ENCODE results near the gene FRMD6. TPM values are rescaled to one million over a fixed set of nuclear protein-coding genes. Genes with fewer than 3 reads are reported as not detected.

FRMD6 gene
- total RNA-seq, 1 donor from 2014 or later: 10.0 TPM

GRCh38 chr14:51654533-51654845, 2.8 kb downstream of the FRMD6 start:
- intact Hi-C loops (cut with DNase I): no loop called here
- DNase-seq: no peak
- TF ChIP-seq CTCF (IDR thresholded peaks at IDR 0.05): no peak

DNA sequence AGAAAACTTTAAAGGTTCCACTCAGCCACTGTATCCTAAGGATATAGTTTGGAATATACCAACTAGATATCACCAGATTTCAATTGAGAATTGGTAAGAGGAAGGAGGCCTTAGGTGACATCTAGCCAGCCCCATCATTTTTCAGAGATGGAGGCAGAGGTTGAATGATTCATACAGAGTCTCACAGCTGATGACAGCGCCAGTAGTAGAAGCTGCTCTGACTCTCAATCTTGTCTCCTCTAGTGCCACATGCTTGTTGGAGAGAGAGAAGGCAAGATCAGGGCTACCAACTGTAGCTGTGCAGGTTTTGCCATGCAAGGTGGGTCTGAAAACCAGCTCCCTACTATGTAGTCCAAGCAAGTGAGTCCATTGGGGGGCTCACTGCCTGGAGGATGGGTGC, 6.1 kb downstream of the FRMD6 start:
- no peaks in the 10 kb centered on the region for H3K9me3 ChIP-seq
- no peaks in the 10 kb centered on the region for H3K27me3 ChIP-seq (ENCODE audit: low read depth)
- no peak for TF ChIP-seq CTCF (IDR thresholded peaks at IDR 0.05)
- DNase-seq (no peak), ATAC-seq (no peak)
- no peak overlapping the region for H3K4me3 ChIP-seq
- H3K27ac ChIP-seq: no peak overlapping the region
- H3K4me1 ChIP-seq: peaks cover 12% of the 10 kb centered on the region
- intact Hi-C loops (cut with DNase I): no loop called here
- H3K36me3 ChIP-seq: no peaks in the 10 kb centered on the region

More at GRCh38 chr14:51654533-51654845, 2.8 kb downstream of the FRMD6 start:
- no peaks in the 10 kb centered on the region for H3K9me3 ChIP-seq
- ATAC-seq: no peak
- no peaks in the 10 kb centered on the region for H3K36me3 ChIP-seq
- peaks cover 24% of the 10 kb centered on the region for H3K4me1 ChIP-seq
- H3K4me3 ChIP-seq: no peak overlapping the region
- H3K27ac ChIP-seq: no peak overlapping the region
- H3K27me3 ChIP-seq (ENCODE audit: low read depth): no peaks in the 10 kb centered on the region

- DNase-seq (no peak), ATAC-seq (no peak)
- Histone ChIP-seq H3K27me3 (ENCODE audit: low read depth) (no peaks in the 10 kb centered on the region), H3K4me3 (no peak overlapping the region), H3K9me3 (no peaks in the 10 kb centered on the region), H3K27ac (no peak overlapping the region), H3K4me1 (peaks cover 5% of the 10 kb centered on the region), H3K36me3 (no peaks in the 10 kb centered on the region)
- TF ChIP-seq CTCF (IDR thresholded peaks at IDR 0.05): no peak
- intact Hi-C loops (cut with DNase I): no loop called here
Observed at GRCh38 chr14:51658441-51659173, 6.9 kb downstream of the FRMD6 start.

DNA sequence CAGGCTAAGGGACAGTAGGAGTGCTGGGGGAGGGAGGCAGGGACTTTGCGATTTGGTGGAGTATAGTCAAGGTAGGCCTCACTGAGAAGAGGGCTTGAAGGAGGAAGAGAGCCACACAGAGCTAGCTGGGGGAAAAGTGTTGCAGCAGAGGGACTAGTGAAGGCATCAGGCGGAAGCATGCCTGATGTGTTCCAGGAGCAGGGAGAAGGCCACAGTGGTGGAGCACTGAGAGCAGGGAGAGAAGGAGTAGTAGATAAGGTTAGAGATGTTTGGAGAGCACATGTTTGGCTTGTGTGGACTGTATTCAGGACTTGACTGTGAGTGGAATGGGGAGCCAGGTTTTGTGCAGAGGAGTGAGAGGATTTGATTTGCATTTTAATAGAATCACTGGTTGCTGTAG, 9.0 kb downstream of the FRMD6 start:
- intact Hi-C loops (cut with DNase I): no loop called here
- no peak for ATAC-seq

DNA sequence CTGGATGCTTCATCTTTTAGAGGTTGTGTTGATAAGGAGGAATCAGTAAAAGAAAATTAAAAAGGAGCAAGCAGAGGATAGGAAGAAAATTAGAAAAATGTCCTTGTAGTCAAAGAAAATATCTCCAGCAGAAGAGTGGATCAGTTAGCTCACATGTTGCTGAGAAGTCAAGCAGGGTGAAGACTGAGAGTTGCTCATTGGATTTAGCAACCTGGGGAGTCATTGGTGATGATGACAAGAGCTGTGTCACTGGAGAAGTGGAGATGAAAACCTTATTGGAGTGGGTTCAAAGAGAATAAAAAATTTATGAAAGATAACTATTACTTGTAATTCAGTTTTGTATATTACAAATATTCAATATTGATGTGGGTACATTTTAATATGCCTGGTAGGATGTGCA, 9.8 kb downstream of the FRMD6 start:
- Histone ChIP-seq H3K4me3 (no peak overlapping the region), H3K27me3 (ENCODE audit: low read depth) (no peaks in the 10 kb centered on the region), H3K9me3 (no peaks in the 10 kb centered on the region), H3K4me1 (no peaks in the 10 kb centered on the region), H3K27ac (no peak overlapping the region), H3K36me3 (no peaks in the 10 kb centered on the region)
- no peak for TF ChIP-seq CTCF (IDR thresholded peaks at IDR 0.05)
- ATAC-seq: no peak
- no peak for DNase-seq
- intact Hi-C loops (cut with DNase I): no loop called here

More for the DNA sequence above, 9.0 kb downstream of the FRMD6 start:
- Histone ChIP-seq H3K27ac (no peak overlapping the region), H3K4me3 (no peak overlapping the region), H3K9me3 (no peaks in the 10 kb centered on the region), H3K36me3 (no peaks in the 10 kb centered on the region), H3K27me3 (ENCODE audit: low read depth) (no peaks in the 10 kb centered on the region), H3K4me1 (peaks cover under 1% of the 10 kb centered on the region)
- TF ChIP-seq CTCF (IDR thresholded peaks at IDR 0.05): no peak
- DNase-seq: no peak

All from lower lobe of right lung (tissue), 2 donors.